ENCODE measurements around the gene OR51I2. TPM values are rescaled to one million over a fixed set of nuclear protein-coding genes. Genes with fewer than 3 reads are reported as not detected.

Gene OR51I2
- total RNA-seq, 1 donor from 2014 or later, result not detected

DNA sequence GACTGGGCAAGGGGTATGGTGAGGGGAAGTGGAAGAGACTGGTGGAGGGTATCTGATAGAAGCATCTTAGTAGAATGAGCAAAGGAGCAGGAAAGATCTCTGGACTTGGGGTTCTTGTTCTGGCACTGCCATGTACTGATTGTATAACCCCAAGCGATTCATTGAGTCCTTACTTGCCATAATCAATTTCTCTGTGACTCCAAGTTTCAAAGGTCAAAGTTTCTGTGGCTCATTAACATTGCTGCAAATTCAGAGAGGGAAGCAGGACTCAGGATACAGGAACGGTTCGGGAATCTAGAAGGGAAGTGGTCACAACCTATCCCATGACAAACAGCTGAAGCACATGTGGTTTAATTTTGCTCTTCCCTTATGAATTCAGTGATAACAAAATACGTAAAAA is 309 bp downstream of the OR51I2 start:
- no peak for DNase-seq (ENCODE audit: low read depth)
- H3K4me3 ChIP-seq (ENCODE audit: low read depth, low read length), result no peak overlapping the region
- TF ChIP-seq, protein P1, sequence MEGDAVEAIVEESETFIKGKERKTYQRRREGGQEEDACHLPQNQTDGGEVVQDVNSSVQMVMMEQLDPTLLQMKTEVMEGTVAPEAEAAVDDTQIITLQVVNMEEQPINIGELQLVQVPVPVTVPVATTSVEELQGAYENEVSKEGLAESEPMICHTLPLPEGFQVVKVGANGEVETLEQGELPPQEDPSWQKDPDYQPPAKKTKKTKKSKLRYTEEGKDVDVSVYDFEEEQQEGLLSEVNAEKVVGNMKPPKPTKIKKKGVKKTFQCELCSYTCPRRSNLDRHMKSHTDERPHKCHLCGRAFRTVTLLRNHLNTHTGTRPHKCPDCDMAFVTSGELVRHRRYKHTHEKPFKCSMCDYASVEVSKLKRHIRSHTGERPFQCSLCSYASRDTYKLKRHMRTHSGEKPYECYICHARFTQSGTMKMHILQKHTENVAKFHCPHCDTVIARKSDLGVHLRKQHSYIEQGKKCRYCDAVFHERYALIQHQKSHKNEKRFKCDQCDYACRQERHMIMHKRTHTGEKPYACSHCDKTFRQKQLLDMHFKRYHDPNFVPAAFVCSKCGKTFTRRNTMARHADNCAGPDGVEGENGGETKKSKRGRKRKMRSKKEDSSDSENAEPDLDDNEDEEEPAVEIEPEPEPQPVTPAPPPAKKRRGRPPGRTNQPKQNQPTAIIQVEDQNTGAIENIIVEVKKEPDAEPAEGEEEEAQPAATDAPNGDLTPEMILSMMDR (conservative IDR thresholded peaks at IDR 0.05; ENCODE audit: low read depth, low read length), result no peak

DNA sequence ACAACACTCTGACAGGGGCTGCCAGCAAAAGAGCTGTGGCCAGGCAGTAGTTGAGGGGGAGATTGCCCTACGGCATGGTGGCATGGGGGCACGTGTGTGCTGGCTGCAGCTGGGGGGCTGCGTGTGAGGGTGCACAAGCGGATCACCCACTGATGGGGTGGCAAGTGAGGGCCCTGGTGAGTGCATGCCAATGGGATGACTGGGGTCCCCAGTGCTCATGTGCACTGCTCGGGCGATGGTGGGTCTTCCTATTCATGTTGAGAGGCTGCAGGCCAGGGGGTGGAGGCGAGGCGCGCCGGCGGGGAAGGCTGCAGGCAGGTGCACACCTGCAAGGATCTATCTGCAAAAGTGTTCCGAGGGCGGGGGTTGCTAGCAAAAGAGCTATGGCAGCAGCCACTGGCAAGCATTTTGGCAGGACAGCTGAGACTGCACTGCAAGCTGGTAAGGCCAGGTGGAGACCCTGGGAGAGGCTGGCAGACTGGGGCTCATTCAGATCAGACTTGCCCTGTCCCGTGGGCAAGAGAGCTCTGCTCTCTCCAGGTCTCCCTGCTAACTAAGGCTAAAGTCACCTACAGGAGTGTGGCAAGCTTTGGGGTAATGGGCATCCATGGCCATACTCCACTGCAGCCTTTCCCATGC is 12.0 kb downstream of the OR51I2 start:
- no peak overlapping the region for H3K4me3 ChIP-seq (ENCODE audit: low read depth, low read length)
- DNase-seq (ENCODE audit: low read depth), result no peak
- TF ChIP-seq, protein P1 (conservative IDR thresholded peaks at IDR 0.05; ENCODE audit: low read depth, low read length), result no peak

DNA sequence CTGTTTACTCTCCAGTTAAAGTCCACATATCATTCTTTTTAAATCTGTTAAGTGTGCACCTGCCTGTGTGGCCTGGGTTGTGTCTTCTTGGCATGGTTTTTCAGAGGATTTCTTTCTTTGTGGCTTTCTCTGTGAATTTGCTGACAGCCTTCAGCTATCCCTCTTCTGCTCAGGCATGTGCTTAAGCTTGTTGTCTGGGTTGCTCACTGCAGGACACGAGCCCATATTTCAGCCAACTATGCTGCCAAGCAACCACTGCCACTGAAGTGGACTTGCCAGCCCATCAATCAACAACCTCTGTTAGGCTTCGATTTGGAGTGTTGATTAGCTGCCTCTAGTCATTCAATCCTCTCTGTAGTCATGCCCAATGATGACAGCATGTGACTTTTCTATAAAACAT is 18.4 kb downstream of the OR51I2 start:
- no peak overlapping the region for H3K4me3 ChIP-seq (ENCODE audit: low read depth, low read length)
- TF ChIP-seq, protein P1 (conservative IDR thresholded peaks at IDR 0.05; ENCODE audit: low read depth, low read length), result no peak

DNA sequence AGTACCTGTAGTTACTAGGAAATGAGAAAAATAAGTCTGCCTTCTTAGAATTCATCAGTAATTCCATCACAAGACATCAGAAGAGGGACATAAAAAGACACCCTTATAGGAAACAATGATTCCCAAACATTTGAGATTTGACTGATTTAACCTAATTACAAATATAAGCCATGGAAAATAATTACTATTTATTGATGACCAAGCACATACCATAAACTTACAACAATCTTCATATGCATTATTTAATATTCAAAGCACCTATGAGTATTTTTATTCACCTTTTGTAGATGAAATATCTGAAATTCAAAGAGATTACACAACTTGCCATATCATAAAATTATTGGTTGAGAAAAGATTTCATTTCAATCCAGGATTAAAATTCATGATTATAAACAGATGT is 24.8 kb downstream of the OR51I2 start:
- H3K4me3 ChIP-seq (ENCODE audit: low read depth, low read length), result no peak overlapping the region
- TF ChIP-seq, protein P1 (conservative IDR thresholded peaks at IDR 0.05; ENCODE audit: low read depth, low read length), result no peak
- DNase-seq (ENCODE audit: low read depth), result no peak

More for the DNA sequence above, 18.4 kb downstream of the OR51I2 start:
- DNase-seq (ENCODE audit: low read depth), result no peak

DNA sequence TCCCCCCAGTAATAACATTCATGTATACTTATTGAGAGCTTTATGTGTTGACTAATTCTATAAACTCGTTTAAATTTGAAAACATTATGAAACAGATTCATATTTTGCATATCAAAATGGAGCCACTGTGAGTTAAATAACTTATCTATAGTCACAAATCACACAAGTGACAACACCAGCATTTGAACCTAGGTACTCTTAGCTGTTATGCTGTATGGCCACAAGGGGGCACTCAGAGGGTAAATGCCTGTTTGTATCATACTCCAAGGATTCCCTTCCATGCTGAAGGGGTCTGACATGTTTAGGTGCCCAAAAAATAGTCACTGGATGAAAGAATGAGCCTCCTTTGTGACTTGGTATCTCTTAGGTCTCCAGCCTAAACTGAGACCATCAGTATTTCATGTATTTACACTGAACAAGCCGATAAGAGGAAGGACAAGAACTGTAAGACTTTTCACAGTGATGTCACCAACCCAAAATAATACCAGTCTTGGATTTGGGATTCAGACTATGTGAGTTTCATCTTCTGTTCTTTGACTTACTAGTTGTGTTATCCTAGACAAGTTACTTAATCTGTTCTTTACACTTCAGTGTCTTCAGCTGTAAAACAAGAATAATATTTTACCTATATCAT is 27.2 kb downstream of the OR51I2 start:
- H3K4me3 ChIP-seq (ENCODE audit: low read depth, low read length), result no peak overlapping the region
- TF ChIP-seq, protein P1 (conservative IDR thresholded peaks at IDR 0.05; ENCODE audit: low read depth, low read length), result peak; percentile 93
- DNase-seq (ENCODE audit: low read depth), result peak; percentile 9

DNA sequence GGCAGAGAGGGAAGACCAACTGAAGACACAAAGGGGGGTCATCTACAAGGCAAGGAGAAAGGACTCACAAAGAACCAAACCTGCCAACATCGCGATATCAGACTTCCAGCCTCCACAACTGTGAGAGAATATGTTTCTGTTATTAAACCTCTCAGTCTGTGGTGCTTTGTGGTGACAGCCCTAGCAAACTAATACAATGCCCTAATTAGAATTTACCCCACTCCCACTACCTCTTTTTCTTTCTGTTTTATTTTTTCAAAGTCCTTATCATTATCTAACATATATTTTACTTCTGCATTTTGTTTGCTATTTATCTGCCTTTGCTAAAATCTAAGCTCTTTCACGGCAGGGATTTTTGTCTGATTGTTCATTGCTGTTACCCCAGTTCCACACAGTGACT is 36.9 kb downstream of the OR51I2 start:
- no peak for DNase-seq (ENCODE audit: low read depth)
- TF ChIP-seq, protein P1 (conservative IDR thresholded peaks at IDR 0.05; ENCODE audit: low read depth, low read length), result no peak

DNA sequence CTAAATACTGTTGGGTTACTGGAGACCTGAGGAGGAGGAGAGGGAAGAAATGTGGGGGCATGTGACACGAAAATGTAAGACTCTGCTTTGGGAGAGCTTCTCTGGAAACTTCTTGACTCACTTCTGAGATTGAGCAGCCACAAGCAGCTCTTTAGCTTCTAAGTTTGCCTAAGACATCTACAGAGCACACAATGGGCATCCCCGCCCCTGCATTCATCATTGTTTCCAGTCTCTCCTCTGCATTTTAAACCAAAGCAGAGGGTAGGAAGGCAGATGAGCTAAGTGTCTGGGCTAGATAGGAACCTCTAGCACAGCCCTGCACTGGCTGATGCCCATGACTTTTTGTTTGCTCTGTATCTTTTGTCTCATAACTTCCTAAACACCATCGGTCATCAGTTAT is 37.3 kb downstream of the OR51I2 start:
- TF ChIP-seq, protein P1 (conservative IDR thresholded peaks at IDR 0.05; ENCODE audit: low read depth, low read length), result no peak
- DNase-seq (ENCODE audit: low read depth), result no peak
- H3K4me3 ChIP-seq (ENCODE audit: low read depth, low read length), result no peak overlapping the region

More for the DNA sequence above, 36.9 kb downstream of the OR51I2 start:
- H3K4me3 ChIP-seq (ENCODE audit: low read depth, low read length), result no peak overlapping the region
